Upper lobe of left lung (tissue), 4 donors: ENCODE results near the gene ANO1.

ENCODE experiments used
- CTCF ChIP-seq, 6 experiments: fragments of 450-650 bp in 4 of 6; fragments of 200-600 bp in 2 of 6; sonication (generic) in 2 of 6; IDR thresholded peaks; one replicate each; pipeline ENCODE4 v1.5.1; 2016 to 2019; ENCODE audit warnings: antibody characterized with exemption in 6 of 6
- EP300 ChIP-seq, 4 donors: sonication (generic); formaldehyde crosslinking; IDR thresholded peaks; one replicate each; pipeline ENCODE4 v1.5.1; 2017; ENCODE audit warnings: antibody characterized with exemption in 4 of 4, control low read depth in 2 of 4
- POLR2A ChIP-seq, 4 donors: fragments of 450-650 bp; IDR thresholded peaks; one replicate each; pipeline ENCODE4 v1.5.1; 2016 to 2017; ENCODE audit warnings: antibody characterized with exemption in 4 of 4, mild to moderate bottlenecking in 2 of 4

GRCh38 chr11:70123711-70124110, 45.6 kb downstream of the ANO1 start:
- TF ChIP-seq POLR2A (IDR thresholded peaks at IDR 0.05) (no peak), CTCF (IDR thresholded peaks at IDR 0.05) (no peak), EP300 (IDR thresholded peaks at IDR 0.05) (no peak)
